ENCODE results near the gene GABARAPL1.

- no peak for TF ChIP-seq POLR2A (IDR thresholded peaks at IDR 0.05; ENCODE audit: low read depth, low read length)
- no peak for TF ChIP-seq TAF1 (IDR thresholded peaks at IDR 0.05; ENCODE audit: borderline replicate concordance, low read depth, low read length)
- TF ChIP-seq POLR2AphosphoS5 (IDR thresholded peaks at IDR 0.05; ENCODE audit: low read depth, low read length) = no peak
Observed at GRCh38 chr12:10213168-10214135, 775 bp downstream of the GABARAPL1 start.
